ENCODE measurements around the gene CALCOCO2.
A peak's percentile ranks its signal among the peaks of the same experiment; 100 is the strongest.

CALCOCO2 gene, protein sequence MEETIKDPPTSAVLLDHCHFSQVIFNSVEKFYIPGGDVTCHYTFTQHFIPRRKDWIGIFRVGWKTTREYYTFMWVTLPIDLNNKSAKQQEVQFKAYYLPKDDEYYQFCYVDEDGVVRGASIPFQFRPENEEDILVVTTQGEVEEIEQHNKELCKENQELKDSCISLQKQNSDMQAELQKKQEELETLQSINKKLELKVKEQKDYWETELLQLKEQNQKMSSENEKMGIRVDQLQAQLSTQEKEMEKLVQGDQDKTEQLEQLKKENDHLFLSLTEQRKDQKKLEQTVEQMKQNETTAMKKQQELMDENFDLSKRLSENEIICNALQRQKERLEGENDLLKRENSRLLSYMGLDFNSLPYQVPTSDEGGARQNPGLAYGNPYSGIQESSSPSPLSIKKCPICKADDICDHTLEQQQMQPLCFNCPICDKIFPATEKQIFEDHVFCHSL

DNA sequence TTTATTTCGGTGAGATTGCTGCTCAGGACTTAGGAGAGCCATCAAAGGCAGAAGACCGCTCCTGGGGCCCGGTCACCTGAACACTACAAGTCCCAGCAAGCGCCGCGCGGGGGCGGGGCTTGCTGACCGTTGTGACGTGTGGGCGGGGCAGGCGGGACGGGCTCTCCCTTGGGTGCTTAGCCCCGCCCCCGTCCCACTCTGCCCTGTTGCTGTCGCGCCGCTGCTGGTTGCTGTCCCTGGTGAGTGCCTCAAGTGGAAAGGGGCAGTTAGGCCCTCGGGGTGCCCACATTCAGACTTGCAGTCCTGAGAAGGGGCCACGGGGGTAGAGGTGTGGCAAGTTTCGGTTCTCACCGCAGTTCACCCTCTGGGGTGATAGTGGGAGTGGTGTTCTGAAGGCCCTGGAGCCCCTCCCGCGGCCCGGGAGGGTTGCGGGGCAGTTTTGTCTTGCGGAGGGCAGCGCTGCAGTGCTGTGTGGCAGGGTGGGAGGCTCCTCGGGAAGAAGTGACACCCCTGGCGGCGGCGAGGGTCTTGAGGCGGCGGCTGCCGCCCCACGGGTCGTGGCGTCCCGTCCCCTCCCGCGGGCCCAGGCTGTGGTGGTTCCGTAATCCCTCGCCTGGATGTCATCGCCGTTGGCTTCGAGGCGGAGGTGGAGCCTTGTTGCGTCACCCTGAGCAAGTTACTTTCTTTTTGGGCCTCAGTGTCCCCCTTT, at the start of gene CALCOCO2:
Gene CALCOCO2, plus strand, starts transcription at position 196 of the 709 bp plus-strand sequence. CDS start 10,673 bp downstream, outside the sequence.
- Histone ChIP-seq H3K4me3 (ENCODE audit: insufficient read length, low read depth) (peak within 1 kb of the TSS; percentile 86), H3K4me1 (ENCODE audit: insufficient read depth, insufficient read length) (no peaks in the 10 kb centered on the region), H3K9me3 (ENCODE audit: insufficient read depth, low read length) (no peaks in the 10 kb centered on the region), H3K9ac (ENCODE audit: insufficient read length, low read depth) (peak within 1 kb of the TSS; percentile 74), H3K27me3 (ENCODE audit: insufficient read depth, insufficient read length) (peaks cover 2% of the 10 kb centered on the region), H3K36me3 (ENCODE audit: insufficient read depth, insufficient read length, low read length) (no peaks in the 10 kb centered on the region)
- TF ChIP-seq SUZ12 (IDR thresholded peaks at IDR 0.05; ENCODE audit: extremely low read depth, insufficient read depth, insufficient read length), result no peak
- no peak for TF ChIP-seq YY1 (IDR thresholded peaks at IDR 0.05; ENCODE audit: insufficient read depth, insufficient read length)
- TF ChIP-seq ZNF274 (IDR thresholded peaks at IDR 0.05; ENCODE audit: low read depth, low read length), result no peak
- peak; percentile 68 for DNase-seq (ENCODE audit: low read depth, low spot score)

GRCh38 chr17:48787828-48788227, 43.0 kb upstream of the CALCOCO2 start:
- no peak overlapping the region for H3K9ac ChIP-seq (ENCODE audit: insufficient read length, low read depth)
- peaks cover 5% of the 10 kb centered on the region for H3K4me1 ChIP-seq (ENCODE audit: insufficient read depth, insufficient read length)
- peaks cover 13% of the 10 kb centered on the region for H3K27me3 ChIP-seq (ENCODE audit: insufficient read depth, insufficient read length)
- no peaks in the 10 kb centered on the region for H3K9me3 ChIP-seq (ENCODE audit: insufficient read depth, low read length)
- TF ChIP-seq SUZ12 (IDR thresholded peaks at IDR 0.05; ENCODE audit: extremely low read depth, insufficient read depth, insufficient read length) (no peak), ZNF274 (IDR thresholded peaks at IDR 0.05; ENCODE audit: low read depth, low read length) (no peak), YY1 (IDR thresholded peaks at IDR 0.05; ENCODE audit: insufficient read depth, insufficient read length) (no peak)
- H3K4me3 ChIP-seq (ENCODE audit: insufficient read length, low read depth), result no peak overlapping the region
- H3K36me3 ChIP-seq (ENCODE audit: insufficient read depth, insufficient read length, low read length), result no peaks in the 10 kb centered on the region
- DNase-seq (ENCODE audit: low read depth, low spot score), result no peak

GRCh38 chr17:48790607-48791127, 40.2 kb upstream of the CALCOCO2 start:
- no peaks in the 10 kb centered on the region for H3K9me3 ChIP-seq (ENCODE audit: insufficient read depth, low read length)
- H3K36me3 ChIP-seq (ENCODE audit: insufficient read depth, insufficient read length, low read length), result no peaks in the 10 kb centered on the region
- TF ChIP-seq YY1 (IDR thresholded peaks at IDR 0.05; ENCODE audit: insufficient read depth, insufficient read length) (no peak), ZNF274 (IDR thresholded peaks at IDR 0.05; ENCODE audit: low read depth, low read length) (no peak), SUZ12 (IDR thresholded peaks at IDR 0.05; ENCODE audit: extremely low read depth, insufficient read depth, insufficient read length) (no peak)
- H3K4me1 ChIP-seq (ENCODE audit: insufficient read depth, insufficient read length), result peaks cover 5% of the 10 kb centered on the region
- no peak overlapping the region for H3K4me3 ChIP-seq (ENCODE audit: insufficient read length, low read depth)
- H3K9ac ChIP-seq (ENCODE audit: insufficient read length, low read depth), result no peak overlapping the region
- no peak for DNase-seq (ENCODE audit: low read depth, low spot score)
- H3K27me3 ChIP-seq (ENCODE audit: insufficient read depth, insufficient read length), result peaks cover 19% of the 10 kb centered on the region

DNA sequence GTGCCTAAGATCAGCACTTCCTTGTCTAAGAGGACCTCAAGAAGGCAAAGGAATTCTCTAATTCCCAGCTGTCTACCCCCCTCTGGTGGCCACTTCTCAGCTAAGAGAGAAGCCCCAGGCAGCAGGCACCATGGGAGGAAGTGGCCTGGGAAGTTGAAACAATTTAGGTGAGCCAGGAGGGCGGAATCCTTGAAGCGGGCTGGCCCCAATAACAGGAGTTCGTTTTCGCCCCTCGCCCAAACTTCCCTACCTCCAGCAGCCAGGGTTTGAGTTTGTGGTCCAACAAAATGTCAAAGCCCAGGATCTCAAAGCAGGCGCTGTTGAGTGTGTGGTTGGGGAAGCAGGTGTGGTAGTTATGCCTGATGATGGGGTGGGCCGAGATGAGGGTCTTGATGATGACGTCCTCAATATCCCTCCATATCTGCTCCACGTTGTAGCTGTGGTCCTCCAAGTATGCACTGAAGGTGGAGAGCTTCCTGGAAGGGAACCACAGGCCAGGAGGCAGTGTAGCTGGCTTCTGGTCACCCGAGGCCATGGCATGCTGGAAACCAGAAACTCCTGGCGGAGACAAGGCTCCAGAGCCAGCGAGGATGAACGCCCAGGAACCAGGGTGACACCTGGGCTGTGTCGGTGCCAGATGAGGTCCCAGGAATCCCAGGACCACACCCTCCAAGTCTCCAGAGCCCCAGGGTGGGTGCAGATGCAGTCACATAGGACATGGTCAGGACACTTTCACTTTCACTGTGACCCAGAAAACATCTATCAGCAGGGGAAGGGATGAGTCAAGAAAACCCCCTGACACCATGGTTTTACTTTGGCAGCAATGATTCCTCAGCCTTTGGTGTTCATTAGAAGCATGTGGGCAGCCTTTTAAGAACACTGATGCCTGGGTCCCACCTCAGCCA, 39.5 kb upstream of the CALCOCO2 start:
- Histone ChIP-seq H3K9me3 (ENCODE audit: insufficient read depth, low read length) (no peaks in the 10 kb centered on the region), H3K4me3 (ENCODE audit: insufficient read length, low read depth) (no peak overlapping the region), H3K9ac (ENCODE audit: insufficient read length, low read depth) (no peak overlapping the region), H3K27me3 (ENCODE audit: insufficient read depth, insufficient read length) (peaks cover 19% of the 10 kb centered on the region), H3K4me1 (ENCODE audit: insufficient read depth, insufficient read length) (peaks cover 5% of the 10 kb centered on the region), H3K36me3 (ENCODE audit: insufficient read depth, insufficient read length, low read length) (no peaks in the 10 kb centered on the region)
- TF ChIP-seq ZNF274 (IDR thresholded peaks at IDR 0.05; ENCODE audit: low read depth, low read length) (no peak), SUZ12 (IDR thresholded peaks at IDR 0.05; ENCODE audit: extremely low read depth, insufficient read depth, insufficient read length) (no peak), YY1 (IDR thresholded peaks at IDR 0.05; ENCODE audit: insufficient read depth, insufficient read length) (no peak)
- peak; percentile 76 for DNase-seq (ENCODE audit: low read depth, low spot score)

- no peak for DNase-seq (ENCODE audit: low read depth, low spot score)
- no peaks in the 10 kb centered on the region for H3K9me3 ChIP-seq (ENCODE audit: insufficient read depth, low read length)
- peaks cover 5% of the 10 kb centered on the region for H3K4me1 ChIP-seq (ENCODE audit: insufficient read depth, insufficient read length)
- no peak overlapping the region for H3K9ac ChIP-seq (ENCODE audit: insufficient read length, low read depth)
- peaks cover 19% of the 10 kb centered on the region for H3K27me3 ChIP-seq (ENCODE audit: insufficient read depth, insufficient read length)
- no peak for TF ChIP-seq ZNF274 (IDR thresholded peaks at IDR 0.05; ENCODE audit: low read depth, low read length)
- no peak for TF ChIP-seq YY1 (IDR thresholded peaks at IDR 0.05; ENCODE audit: insufficient read depth, insufficient read length)
- no peak for TF ChIP-seq SUZ12 (IDR thresholded peaks at IDR 0.05; ENCODE audit: extremely low read depth, insufficient read depth, insufficient read length)
- no peaks in the 10 kb centered on the region for H3K36me3 ChIP-seq (ENCODE audit: insufficient read depth, insufficient read length, low read length)
- no peak overlapping the region for H3K4me3 ChIP-seq (ENCODE audit: insufficient read length, low read depth)
Measured at GRCh38 chr17:48792033-48792798, 38.6 kb upstream of the CALCOCO2 start.
